T-cell (primary cell): Measurements from ENCODE around the gene ODR4. TPM values are rescaled to one million over a fixed set of nuclear protein-coding genes. Genes with fewer than 3 reads are reported as not detected.

Source experiments
- ATAC-seq, 4 experiments: fragments of 200-7000 bp in 3 of 4; fragments of 150-1000 bp in 1 of 4; cut with Tn5 transposase; replicated peaks in 1 of 4; 1 replicate in 3 of 4; 2 replicates in 1 of 4; pipeline ENCODE4 v1.10.0; 2021; ENCODE audit warnings: moderate library complexity in 3 of 4, mild to moderate bottlenecking in 2 of 4, moderate number of reproducible peaks in 1 of 4
- CTCF ChIA-PET, 2 donors: fragments of 300-600 bp; sonication (Branson Sonifier 250); formaldehyde crosslinking; loops; one replicate each; lab custom pipeline; 2022; ENCODE audit warnings: antibody characterized with exemption in 2 of 2; lab: Charles Lee
- POLR2A ChIA-PET, 2 donors: fragments of 300-600 bp; sonication (Branson Sonifier 250); formaldehyde crosslinking; loops; one replicate each; lab custom pipeline; 2022; ENCODE audit warnings: antibody characterized with exemption in 2 of 2; lab: Charles Lee
- DNase-seq, 35 experiments: peaks; one replicate each; pipeline versions ENCODE4 v3.0.0 to v3.0.0-alpha.2; 2013 to 2023
- H3K27ac ChIP-seq: one replicate; pipeline ENCODE4 v1.5.1; 2013; ENCODE audit warnings: low read length
- H3K27me3 ChIP-seq, 2 experiments: replicated peaks in 1 of 2; 1 replicate in 1 of 2; 2 replicates in 1 of 2; pipeline versions ENCODE4 v1.6.1 to v1.7.0; 2013; ENCODE audit warnings: low read length in 1 of 2, mixed read lengths in 1 of 2; ENCODE audit not compliant: control insufficient read depth in 2 of 2, insufficient read depth in 2 of 2; ENCODE audit errors: extremely low read depth in 1 of 2
- H3K36me3 ChIP-seq, 2 donors: 1 replicate in 1 of 2; 2 replicates in 1 of 2; pipeline versions ENCODE4 v1.6.1 to v1.7.0; 2013; ENCODE audit warnings: low read length in 1 of 2; ENCODE audit not compliant: control insufficient read depth in 2 of 2, insufficient read depth in 1 of 2; ENCODE audit errors: extremely low read depth in 1 of 2
- H3K4me1 ChIP-seq, 2 experiments: 1 replicate in 1 of 2; 2 replicates in 1 of 2; pipeline versions ENCODE4 v1.6.1 to v1.7.0; 2013; ENCODE audit warnings: low read length in 2 of 2, mixed read lengths in 1 of 2; ENCODE audit not compliant: insufficient read depth in 2 of 2, control insufficient read depth in 1 of 2; ENCODE audit errors: extremely low read depth in 1 of 2
- H3K4me3 ChIP-seq, 2 donors: 1 replicate in 1 of 2; 2 replicates in 1 of 2; pipeline versions ENCODE4 v1.5.1 to v1.7.0; 2013; ENCODE audit warnings: mild to moderate bottlenecking in 2 of 2, low read length in 1 of 2, moderate library complexity in 1 of 2; ENCODE audit not compliant: control insufficient read depth in 1 of 2; ENCODE audit errors: extremely low read depth in 1 of 2
- H3K9me3 ChIP-seq: 2 replicates; pipeline ENCODE4 v1.7.0; 2013
- H3K27ac Mint-ChIP-seq, 2 donors: one replicate each; pipeline ENCODE4 v1.8.0; 2020 to 2021; ENCODE audit warnings: mild to moderate bottlenecking in 2 of 2, mixed read lengths in 2 of 2
- H3K27me3 Mint-ChIP-seq, 2 donors: one replicate each; pipeline ENCODE4 v1.8.0; 2021 to 2022; ENCODE audit warnings: mixed read lengths in 2 of 2
- H3K36me3 Mint-ChIP-seq: one replicate; pipeline ENCODE4 v1.8.0; 2021; ENCODE audit warnings: mixed read lengths
- H3K4me1 Mint-ChIP-seq, 3 donors: one replicate each; pipeline ENCODE4 v1.8.0; 2020 to 2022; ENCODE audit warnings: mixed read lengths in 3 of 3, mild to moderate bottlenecking in 1 of 3
- H3K4me3 Mint-ChIP-seq, 3 donors: one replicate each; pipeline ENCODE4 v1.8.0; 2020 to 2022; ENCODE audit warnings: mild to moderate bottlenecking in 3 of 3, mixed read lengths in 3 of 3, moderate library complexity in 3 of 3
- H3K9me3 Mint-ChIP-seq, 3 donors: one replicate each; pipeline ENCODE4 v1.8.0; 2020 to 2022; ENCODE audit warnings: mixed read lengths in 3 of 3
- WGBS: methylation state at CpG from one replicate; pipeline ENCODE4 v1.1.5; 2013; ENCODE audit warnings: missing lambda C conversion rate; ENCODE audit not compliant: insufficient coverage; 5-methylcytosine and 5-hydroxymethylcytosine counted together
- total RNA-seq, 35 experiments: library from RNA in 6 of 35; stranded (reverse) in 6 of 35; fragments of 120-200 nt in 1 of 35; gene quantifications; one replicate each; pipeline versions ENCODE4 v1.2.1 to v1.2.4 and lab custom pipeline; 2013 to 2026

Gene ODR4
- total RNA-seq (10 to 100 TPM; 13.2 to 22.2 (median 14.4) TPM), total RNA-seq (lab: John Stamatoyannopoulos, UW) (30.4 to 59.4 (median 44.8) reads per million in 29 experiments)
- total RNA-seq (2013) = 19.4 TPM

DNA sequence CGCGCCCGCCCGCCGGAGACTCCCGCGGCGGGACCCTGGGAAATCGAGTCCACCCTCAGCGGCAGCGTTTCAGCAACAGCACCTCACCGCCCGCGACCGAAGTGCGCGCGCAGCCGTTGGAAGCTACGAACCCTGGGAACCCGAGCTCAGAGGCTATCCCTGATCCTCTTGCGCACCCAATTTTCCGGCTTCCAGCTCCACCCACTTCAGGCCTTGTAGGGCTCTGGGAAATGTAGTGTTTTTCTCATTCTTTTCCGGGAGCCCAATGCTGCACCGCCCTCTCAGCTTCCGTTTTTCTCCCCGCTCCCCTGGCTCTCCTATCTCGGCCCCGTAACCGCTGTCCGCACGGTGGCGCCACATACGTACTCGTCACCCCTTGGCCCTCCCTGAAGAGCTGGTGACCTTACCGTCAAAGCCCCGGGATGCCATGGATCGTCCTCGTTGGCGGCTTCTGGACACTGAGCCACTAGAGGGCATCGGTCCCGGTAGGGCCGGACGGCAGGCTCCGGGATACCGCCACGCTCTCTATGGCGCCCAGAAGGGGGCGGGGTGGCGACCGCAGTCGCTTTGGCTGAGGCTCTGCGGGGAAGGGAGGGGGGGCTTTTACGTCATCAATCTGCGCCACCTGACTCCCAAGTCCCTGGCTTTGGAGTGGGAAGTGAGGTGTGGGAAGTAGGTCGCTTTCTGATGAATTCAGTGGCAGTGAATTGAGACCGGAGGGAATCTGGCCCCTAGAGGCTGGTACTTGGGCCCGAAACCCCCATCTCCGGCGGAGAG, at the start of gene ODR4, which contains the start of gene TPR:
Gene ODR4, plus strand, starts transcription at position 687 of the 777 bp plus-strand sequence. CDS start 3,948 bp downstream, outside the sequence.
Gene TPR, minus strand, starts transcription at position 102 of the 777 bp plus-strand sequence. CDS start 225 bp downstream, outside the sequence.
- Histone ChIP-seq H3K4me3 (peak within 1 kb of the TSS; percentile 72 to 97), H3K36me3 (peaks cover 0 to 18% of the 10 kb centered on the region in 2 donors), H3K9me3 (no peaks in the 10 kb centered on the region), H3K27me3 (no peaks in the 10 kb centered on the region), H3K4me1 (peaks cover 16 to 23% of the 10 kb centered on the region in 2 experiments), H3K27ac (peak within 1 kb of the TSS; percentile 84)
- peak; percentile 92 to 99 (median 96) for DNase-seq
- peaks cover 46 to 54% (median 51%) of the 10 kb centered on the region in 3 donors for H3K4me1 Mint-ChIP-seq
- H3K9me3 Mint-ChIP-seq = no peaks in the 10 kb centered on the region
- H3K27me3 Mint-ChIP-seq = no peaks in the 10 kb centered on the region
- under 1% methylated on average over 54 of the region's 60 CpGs for WGBS
- peaks cover 23% of the 10 kb centered on the region for H3K36me3 Mint-ChIP-seq
- ChIA-PET CTCF (interaction anchor here (0.6 to 1.6 kb wide), 29 partner anchors 9 to 1644 kb away, joined by 3 to 12 read pairs (median 4); partner anchors contain the start of genes EDEM3 (in 1 of the 2), IVNS1ABP (in 1 of the 2) and PLA2G4A (in 1 of the 2)), POLR2A (interaction anchor here (0.6 to 1.7 kb wide), 9 partner anchors 10 to 1621 kb away, joined by 3 to 9 read pairs (median 4); partner anchors contain the start of gene EDEM3 (in 1 of the 2))
- peak within 1 kb of the TSS; percentile 93 to 98 for H3K27ac Mint-ChIP-seq
- ATAC-seq = peak; percentile 85 to 90 (median 88)
- H3K4me3 Mint-ChIP-seq = peak within 1 kb of the TSS; percentile 92 to 97 (median 97)

DNA sequence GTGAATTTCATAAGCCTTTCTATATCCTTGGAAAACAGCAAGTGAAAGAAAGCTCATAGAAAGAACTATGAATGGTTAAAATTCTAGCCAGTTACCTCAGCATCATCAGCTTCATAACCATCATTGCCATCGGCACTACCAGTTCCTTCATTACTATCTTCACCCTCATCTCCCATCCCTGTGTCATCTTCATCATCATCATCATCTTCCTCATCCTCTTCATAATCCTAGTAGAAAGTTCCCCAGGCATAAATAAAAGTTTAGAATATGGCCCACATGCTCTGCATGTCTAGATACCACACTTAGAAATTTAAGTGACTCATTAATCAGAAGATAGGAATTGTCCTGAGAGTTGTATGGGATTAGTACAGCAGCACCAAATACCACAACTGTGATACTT, 49.6 kb upstream of the ODR4 start:
- peak overlapping the region; percentile 13 to 17 for H3K27ac Mint-ChIP-seq
- Histone ChIP-seq H3K4me3 (no peak overlapping the region), H3K27ac (no peak overlapping the region), H3K27me3 (no peaks in the 10 kb centered on the region), H3K36me3 (peaks cover 0 to 72% of the 10 kb centered on the region in 2 donors), H3K9me3 (no peaks in the 10 kb centered on the region), H3K4me1 (peaks cover 0 to 6% of the 10 kb centered on the region in 2 experiments)
- H3K9me3 Mint-ChIP-seq = no peaks in the 10 kb centered on the region
- H3K4me3 Mint-ChIP-seq = no peak overlapping the region
- ChIA-PET CTCF (interaction anchor here (1.1 to 1.6 kb wide), 6 partner anchors 8 to 606 kb away, joined by 4 to 7 read pairs (median 4); no protein-coding TSS in a partner anchor), POLR2A (interaction anchor here in 1 of 2 donors (0.7 kb wide), 1 partner anchor 12 kb away, joined by 3 read pairs; no protein-coding TSS in a partner anchor)
- peaks cover 24 to 30% (median 27%) of the 10 kb centered on the region in 3 donors for H3K4me1 Mint-ChIP-seq
- peaks cover 59% of the 10 kb centered on the region for H3K36me3 Mint-ChIP-seq
- no peak for DNase-seq
- 71% methylated on average over 1 of the region's 1 CpG for WGBS
- no peak for ATAC-seq
- no peaks in the 10 kb centered on the region for H3K27me3 Mint-ChIP-seq

DNA sequence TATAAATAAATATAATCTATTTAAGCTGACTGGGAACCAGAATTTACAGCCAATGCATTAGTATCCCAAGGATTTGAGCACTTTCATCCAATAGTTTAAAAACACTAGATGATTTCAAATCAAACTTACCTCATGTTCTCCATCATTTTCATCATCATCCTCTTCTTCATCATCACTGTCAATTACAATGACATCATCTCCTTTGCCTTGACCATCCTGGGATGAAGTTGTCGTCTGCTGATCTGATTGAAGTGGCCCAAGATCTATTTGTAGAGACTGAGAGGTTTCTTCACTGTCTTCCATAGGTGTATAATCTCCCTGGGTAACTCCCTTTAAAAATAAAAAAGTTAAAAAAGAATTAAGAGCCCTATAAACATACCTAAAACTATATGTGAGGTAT, 48.3 kb upstream of the ODR4 start:
- H3K9me3 ChIP-seq = no peaks in the 10 kb centered on the region
- no peak overlapping the region for H3K27ac ChIP-seq
- peaks cover 0 to 3% of the 10 kb centered on the region in 2 experiments for H3K4me1 ChIP-seq
- no peaks in the 10 kb centered on the region for H3K9me3 Mint-ChIP-seq
- H3K4me3 Mint-ChIP-seq = no peak overlapping the region
- no peak for DNase-seq
- WGBS = no CpG with 5 or more reads among the region's 1 CpG
- CTCF ChIA-PET = interaction anchor here in 1 of 2 donors (0.9 to 1.6 kb wide), 2 partner anchors 18 to 48 kb away, joined by 3 to 5 read pairs; partner anchors contain the start of gene TPR
- H3K27me3 ChIP-seq = no peaks in the 10 kb centered on the region
- H3K4me3 ChIP-seq = no peak overlapping the region
- no peak overlapping the region for H3K27ac Mint-ChIP-seq
- no peaks in the 10 kb centered on the region for H3K27me3 Mint-ChIP-seq
- ATAC-seq = no peak
- H3K36me3 ChIP-seq = peaks cover 0 to 67% of the 10 kb centered on the region in 2 donors
- H3K36me3 Mint-ChIP-seq = peaks cover 49% of the 10 kb centered on the region
- H3K4me1 Mint-ChIP-seq = peaks cover 14 to 21% (median 15%) of the 10 kb centered on the region in 3 donors
- POLR2A ChIA-PET = no interaction called here

DNA sequence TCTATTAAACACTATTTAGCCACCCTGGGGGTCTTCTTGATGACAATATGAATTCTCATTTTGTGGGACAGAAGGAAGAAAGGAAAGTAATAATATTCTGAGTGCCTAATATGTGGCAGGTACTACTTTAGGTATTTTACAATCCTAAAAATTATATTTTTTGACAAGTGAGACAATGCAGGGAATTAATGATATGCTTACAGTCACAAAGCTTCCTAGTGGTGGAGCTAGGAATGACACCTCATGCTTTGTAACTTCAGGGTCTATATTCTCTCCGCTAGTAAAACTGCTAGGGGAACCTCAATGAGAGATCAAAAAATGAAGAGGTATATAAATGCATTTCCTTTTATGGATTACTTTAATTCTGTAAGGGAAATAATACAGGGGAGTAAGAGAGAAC, 44.9 kb upstream of the ODR4 start:
- ChIA-PET CTCF (interaction anchor here (1.0 to 2.2 kb wide), 6 partner anchors 10 to 55 kb away, joined by 3 to 7 read pairs (median 4); no protein-coding TSS in a partner anchor), POLR2A (interaction anchor here (0.6 to 1.1 kb wide), 2 partner anchors 44 to 61 kb away, joined by 3 to 9 read pairs; partner anchors contain the start of gene TPR (in 1 of the 2))
- no peaks in the 10 kb centered on the region for H3K4me1 ChIP-seq
- H3K27ac ChIP-seq = no peak overlapping the region
- Mint-ChIP-seq H3K27ac (peak overlapping the region; percentile 19 to 23), H3K4me1 (peaks cover 5 to 7% (median 6%) of the 10 kb centered on the region in 3 donors), H3K27me3 (no peaks in the 10 kb centered on the region), H3K36me3 (peaks cover 46% of the 10 kb centered on the region), H3K9me3 (no peaks in the 10 kb centered on the region), H3K4me3 (no peak overlapping the region)
- no peaks in the 10 kb centered on the region for H3K9me3 ChIP-seq
- peak in 1 of 35 experiments; percentile 18 for DNase-seq
- H3K4me3 ChIP-seq = no peak overlapping the region
- peaks cover 0 to 73% of the 10 kb centered on the region in 2 donors for H3K36me3 ChIP-seq
- no CpG with 5 or more reads among the region's 1 CpG for WGBS
- ATAC-seq = no peak
- no peaks in the 10 kb centered on the region for H3K27me3 ChIP-seq

DNA sequence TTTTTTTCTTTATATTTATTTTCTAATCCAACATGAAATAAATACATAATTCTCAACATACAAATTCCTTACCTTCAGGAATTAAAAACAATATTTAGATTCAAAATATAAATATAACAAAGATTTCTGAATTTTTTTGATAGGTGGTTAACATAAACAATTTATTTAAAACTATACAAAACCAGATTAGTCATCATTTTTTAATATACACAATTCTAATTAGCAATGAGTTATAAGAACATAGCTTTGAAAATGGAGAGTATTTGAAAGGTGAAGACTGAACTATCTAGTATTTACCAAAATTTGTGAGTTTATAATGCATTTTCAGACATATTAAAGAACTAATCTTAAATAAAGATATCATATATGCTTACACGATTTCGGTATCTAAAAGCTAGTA, 38.1 kb upstream of the ODR4 start:
- no peak overlapping the region for H3K27ac ChIP-seq
- ATAC-seq (no peak), DNase-seq (no peak)
- H3K27ac Mint-ChIP-seq = no peak overlapping the region
- no peaks in the 10 kb centered on the region for H3K27me3 ChIP-seq
- no CpG with 5 or more reads among the region's 2 CpGs for WGBS
- no peaks in the 10 kb centered on the region for H3K4me1 ChIP-seq
- H3K36me3 Mint-ChIP-seq = peaks cover 52% of the 10 kb centered on the region
- H3K4me3 ChIP-seq = no peak overlapping the region
- ChIA-PET POLR2A (no interaction called here), CTCF (no interaction called here)
- no peaks in the 10 kb centered on the region for H3K9me3 ChIP-seq
- no peaks in the 10 kb centered on the region for H3K4me1 Mint-ChIP-seq
- H3K36me3 ChIP-seq = peaks cover 0 to 82% of the 10 kb centered on the region in 2 donors
- no peaks in the 10 kb centered on the region for H3K27me3 Mint-ChIP-seq
- H3K9me3 Mint-ChIP-seq = no peaks in the 10 kb centered on the region
- no peak overlapping the region for H3K4me3 Mint-ChIP-seq

DNA sequence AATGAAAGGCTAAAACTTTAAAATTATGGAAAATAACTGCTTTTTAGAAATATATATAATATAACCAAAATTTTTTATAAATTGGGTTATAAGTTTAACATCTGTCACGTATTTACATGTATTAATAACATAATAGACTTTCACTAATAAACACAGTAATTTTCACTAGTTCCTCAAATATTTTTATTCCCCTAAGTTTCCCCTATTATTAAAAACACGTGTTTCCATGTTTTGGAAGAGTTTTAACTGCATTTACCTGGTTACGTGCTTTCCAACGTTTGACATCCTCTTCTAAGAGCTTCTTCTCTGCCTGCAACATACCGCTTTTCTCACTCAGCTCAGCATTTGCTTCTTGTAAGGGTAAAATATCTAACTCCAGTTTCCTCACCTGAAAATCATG, 34.9 kb upstream of the ODR4 start:
- Mint-ChIP-seq H3K9me3 (no peaks in the 10 kb centered on the region), H3K27ac (no peak overlapping the region), H3K27me3 (no peaks in the 10 kb centered on the region), H3K4me1 (no peaks in the 10 kb centered on the region), H3K4me3 (no peak overlapping the region), H3K36me3 (peaks cover 57% of the 10 kb centered on the region)
- no CpG with 5 or more reads among the region's 5 CpGs for WGBS
- DNase-seq (no peak), ATAC-seq (no peak)
- Histone ChIP-seq H3K4me1 (no peaks in the 10 kb centered on the region), H3K9me3 (no peaks in the 10 kb centered on the region), H3K36me3 (peaks cover 0 to 81% of the 10 kb centered on the region in 2 donors), H3K4me3 (no peak overlapping the region), H3K27ac (no peak overlapping the region), H3K27me3 (no peaks in the 10 kb centered on the region)
- POLR2A ChIA-PET = no interaction called here
- CTCF ChIA-PET = interaction anchor here in 1 of 2 donors (0.6 kb wide), 1 partner anchor 14 kb away, joined by 3 read pairs; no protein-coding TSS in a partner anchor
